HG03575 (cell line): ENCODE data around the gene AHRR.
"Not testable (repeated sequence)": the region's sequence is repeated elsewhere in the genome, so short reads cannot be mapped to it uniquely, and the experiment has no call there.

Source experiments
- ATAC-seq: cut with Tn5 transposase; IDR thresholded peaks from one replicate; pipeline ENCODE4 v1.9.1; 2021; ENCODE audit not compliant: unreplicated experiment, insufficient number of reproducible peaks, low FRiP score; ENCODE audit errors: extremely low read depth

AHRR gene

GRCh38 chr5:472076-472655 lies 150.7 kb downstream of the AHRR start:
- no peak for ATAC-seq

- no peak for ATAC-seq
Observed at GRCh38 chr5:472656-473550, 151.4 kb downstream of the AHRR start.

GRCh38 chr5:473551-474192 lies 152.2 kb downstream of the AHRR start:
- no peak for ATAC-seq

GRCh38 chr5:474232-474839 lies 152.8 kb downstream of the AHRR start:
- not testable (repeated sequence) for ATAC-seq

GRCh38 chr5:474840-475661 lies 153.5 kb downstream of the AHRR start:
- no peak for ATAC-seq

- ATAC-seq, result no peak
Observed at GRCh38 chr5:475704-476101, 154.2 kb downstream of the AHRR start.

- ATAC-seq, result no peak
Observed at GRCh38 chr5:476102-476813, 154.7 kb downstream of the AHRR start.

- no peak for ATAC-seq
Observed at GRCh38 chr5:476814-477175, 155.3 kb downstream of the AHRR start.

- no peak for ATAC-seq
Observed at GRCh38 chr5:477247-477646, 155.7 kb downstream of the AHRR start.

GRCh38 chr5:477871-478270 lies 156.4 kb downstream of the AHRR start:
- no peak for ATAC-seq

GRCh38 chr5:478369-478981 lies 157.0 kb downstream of the AHRR start:
- no peak for ATAC-seq

- ATAC-seq, result no peak
Observed at GRCh38 chr5:478982-479535, 157.5 kb downstream of the AHRR start.

- ATAC-seq, result no peak
Observed at GRCh38 chr5:479566-480319, 158.2 kb downstream of the AHRR start.

GRCh38 chr5:481347-481746 lies 159.8 kb downstream of the AHRR start:
- ATAC-seq, result no peak

- no peak for ATAC-seq
Observed at GRCh38 chr5:482021-482420, 160.5 kb downstream of the AHRR start.

- ATAC-seq, result no peak
Observed at GRCh38 chr5:482506-482905, 161.0 kb downstream of the AHRR start.

GRCh38 chr5:483011-483410 lies 161.5 kb downstream of the AHRR start:
- no peak for ATAC-seq
